ENCODE measurements around the gene HIVEP3. TPM values are rescaled to one million over a fixed set of nuclear protein-coding genes. Genes with fewer than 3 reads are reported as not detected.

Gene HIVEP3
- total and polyA plus RNA-seq, 2 of the 13 experiments (the other 11 are each of a cell fraction or from before 2014, with no cell fraction given): 0.05 TPM; not detected in 1

GRCh38 chr1:41528726-41529605 is 389.8 kb downstream of the HIVEP3 start:
- DNase-seq (ENCODE audit: low spot score) (no peak), FAIRE-seq (no peak), ATAC-seq (no peak)
- Histone ChIP-seq H3K36me3 (replicated peaks in 1 of 2; ENCODE audit: control insufficient read depth in 1 of 2, insufficient read depth in 2 of 2, low read length in 2 of 2) (no peaks in the 10 kb centered on the region), H3K27ac (ENCODE audit: extremely low read length, insufficient read depth, low read length) (no peak overlapping the region), H3K9ac (ENCODE audit: insufficient read depth, low read depth, low read length) (no peak overlapping the region), H3K4me1 (ENCODE audit: insufficient read depth, low read length) (no peaks in the 10 kb centered on the region), H3K9me3 (ENCODE audit: low read length) (peaks cover 12% of the 10 kb centered on the region), H3K79me2 (ENCODE audit: insufficient read depth, low read length) (no peaks in the 10 kb centered on the region), H2AFZ (ENCODE audit: low read length) (no peak overlapping the region), H4K20me1 (ENCODE audit: insufficient read depth, low read length) (no peaks in the 10 kb centered on the region), H3K4me2 (ENCODE audit: low read depth, low read length) (no peak overlapping the region), H3K27me3 (ENCODE audit: control insufficient read depth in 1 of 2, insufficient read depth in 2 of 2, low read length in 2 of 2) (peaks cover 3 to 8% of the 10 kb centered on the region in 2 experiments; a peak in 2 of 5 replicates), H3K4me3 (replicated peaks in 1 of 3; ENCODE audit: insufficient read depth in 1 of 3, low read depth in 2 of 3, low read length in 3 of 3) (no peak overlapping the region)
- WGBS (ENCODE audit: low lambda C conversion rate): 54% methylated on average over 7 of the region's 7 CpGs
- CTCF ChIA-PET (ENCODE audit: low intra/inter-chr PET ratio, low total read pairs): no interaction called here
- TF ChIP-seq MTA3 (CRISPR knock-in tag; IDR thresholded peaks at IDR 0.05) (no peak), MNT (IDR thresholded peaks at IDR 0.05) (peak; percentile 69)
- intact Hi-C loops (cut with micrococcal nuclease; ENCODE audit: unreplicated experiment): no loop called here
- POLR2A ChIA-PET: no interaction called here
- no TSS peak for BruUV-seq (replicated peaks)
- in situ Hi-C loops (cut with HindIII; ENCODE audit: extremely low pct_ligation_motif_present, low pct_unique_long_range_greater_than_20kb): no loop called here

- Histone ChIP-seq H3K4me2 (ENCODE audit: low read depth, low read length) (no peak overlapping the region), H3K27ac (ENCODE audit: extremely low read length, insufficient read depth, low read length) (no peak overlapping the region), H3K36me3 (replicated peaks in 1 of 2; ENCODE audit: control insufficient read depth in 1 of 2, insufficient read depth in 2 of 2, low read length in 2 of 2) (no peaks in the 10 kb centered on the region), H4K20me1 (ENCODE audit: insufficient read depth, low read length) (no peaks in the 10 kb centered on the region), H3K4me1 (ENCODE audit: insufficient read depth, low read length) (no peaks in the 10 kb centered on the region), H3K9me3 (ENCODE audit: low read length) (peaks cover 12% of the 10 kb centered on the region), H3K4me3 (replicated peaks in 1 of 3; ENCODE audit: insufficient read depth in 1 of 3, low read depth in 2 of 3, low read length in 3 of 3) (no peak overlapping the region), H3K27me3 (ENCODE audit: control insufficient read depth in 1 of 2, insufficient read depth in 2 of 2, low read length in 2 of 2) (peaks cover 2 to 3% of the 10 kb centered on the region in 2 experiments; a peak in 1 of 5 replicates), H3K9ac (ENCODE audit: insufficient read depth, low read depth, low read length) (no peak overlapping the region), H3K79me2 (ENCODE audit: insufficient read depth, low read length) (no peaks in the 10 kb centered on the region), H2AFZ (ENCODE audit: low read length) (no peak overlapping the region)
- FAIRE-seq (no peak), DNase-seq (ENCODE audit: low spot score) (no peak), ATAC-seq (no peak)
- TF ChIP-seq THYN1 (CRISPR knock-in tag; IDR thresholded peaks at IDR 0.05; ENCODE audit: borderline replicate concordance, low read depth) (no peak), MAFF (IDR thresholded peaks at IDR 0.05; ENCODE audit: low read depth, low read length) (no peak), ZNF530 (CRISPR knock-in tag; IDR thresholded peaks at IDR 0.05; ENCODE audit: low read depth) (no peak), ZEB1 (IDR thresholded peaks at IDR 0.05; ENCODE audit: insufficient replicate concordance, low read depth) (no peak), SNAPC2 (CRISPR knock-in tag; IDR thresholded peaks at IDR 0.05) (no peak), ZNF136 (CRISPR knock-in tag; IDR thresholded peaks at IDR 0.05; ENCODE audit: low read depth) (no peak)
- TF ChIP-seq, protein P1, sequence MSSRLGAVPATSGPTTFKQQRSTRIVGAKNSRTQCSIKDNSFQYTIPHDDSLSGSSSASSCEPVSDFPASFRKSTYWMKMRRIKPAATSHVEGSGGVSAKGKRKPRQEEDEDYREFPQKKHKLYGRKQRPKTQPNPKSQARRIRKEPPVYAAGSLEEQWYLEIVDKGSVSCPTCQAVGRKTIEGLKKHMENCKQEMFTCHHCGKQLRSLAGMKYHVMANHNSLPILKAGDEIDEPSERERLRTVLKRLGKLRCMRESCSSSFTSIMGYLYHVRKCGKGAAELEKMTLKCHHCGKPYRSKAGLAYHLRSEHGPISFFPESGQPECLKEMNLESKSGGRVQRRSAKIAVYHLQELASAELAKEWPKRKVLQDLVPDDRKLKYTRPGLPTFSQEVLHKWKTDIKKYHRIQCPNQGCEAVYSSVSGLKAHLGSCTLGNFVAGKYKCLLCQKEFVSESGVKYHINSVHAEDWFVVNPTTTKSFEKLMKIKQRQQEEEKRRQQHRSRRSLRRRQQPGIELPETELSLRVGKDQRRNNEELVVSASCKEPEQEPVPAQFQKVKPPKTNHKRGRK (CRISPR knock-in tag; IDR thresholded peaks at IDR 0.05): no peak
- ChIA-PET POLR2A (no interaction called here), CTCF (ENCODE audit: low intra/inter-chr PET ratio, low total read pairs) (no interaction called here)
- BruUV-seq (replicated peaks): no TSS peak
- in situ Hi-C loops (cut with HindIII; ENCODE audit: extremely low pct_ligation_motif_present, low pct_unique_long_range_greater_than_20kb) (no loop called here), intact Hi-C loops (cut with micrococcal nuclease; ENCODE audit: unreplicated experiment) (no loop called here)
- 29% methylated on average over 3 of the region's 3 CpGs for WGBS (ENCODE audit: low lambda C conversion rate)
Measured at GRCh38 chr1:41528106-41528505, 390.6 kb downstream of the HIVEP3 start.

All from HepG2 (cell line).